Gastrocnemius medialis (tissue), 4 donors: ENCODE results near the gene COL1A2.

Experiments
- POLR2A ChIP-seq, 2 donors: fragments of 450-650 bp; IDR thresholded peaks; one replicate each; pipeline ENCODE4 v1.6.1; 2017; ENCODE audit warnings: antibody characterized with exemption in 2 of 2, mild to moderate bottlenecking in 2 of 2, moderate library complexity in 2 of 2
- TF ChIP-seq, protein P1 (sequence below), 5 experiments: fragments of 450-650 bp in 3 of 5; fragments of 200-600 bp in 2 of 5; sonication (generic) in 2 of 5; IDR thresholded peaks in 4 of 5; conservative IDR thresholded peaks in 1 of 5; 1 replicate in 4 of 5; 2 replicates in 1 of 5; pipeline ENCODE4 v1.5.1; 2016 to 2019; ENCODE audit warnings: antibody characterized with exemption in 5 of 5, mild to moderate bottlenecking in 3 of 5, moderate library complexity in 3 of 5

DNA sequence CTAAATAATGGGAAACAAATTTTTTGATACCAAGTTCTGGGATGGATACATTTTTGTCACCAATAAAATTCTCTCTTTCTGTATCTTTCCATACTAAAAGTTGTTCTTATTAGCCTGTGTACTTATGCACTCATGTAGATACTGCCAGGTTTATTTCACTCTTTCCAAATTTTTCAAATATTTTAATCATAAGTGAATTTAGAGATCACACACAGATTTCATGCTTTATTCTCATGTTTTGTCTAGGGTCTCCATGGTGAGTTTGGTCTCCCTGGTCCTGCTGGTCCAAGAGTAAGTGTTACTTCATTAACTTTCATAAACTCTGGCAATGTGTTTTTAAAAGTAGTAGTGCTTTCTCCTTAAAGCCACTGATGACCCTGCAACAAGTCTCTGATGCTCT, 20.3 kb downstream of the COL1A2 start:
- TF ChIP-seq, protein P1, sequence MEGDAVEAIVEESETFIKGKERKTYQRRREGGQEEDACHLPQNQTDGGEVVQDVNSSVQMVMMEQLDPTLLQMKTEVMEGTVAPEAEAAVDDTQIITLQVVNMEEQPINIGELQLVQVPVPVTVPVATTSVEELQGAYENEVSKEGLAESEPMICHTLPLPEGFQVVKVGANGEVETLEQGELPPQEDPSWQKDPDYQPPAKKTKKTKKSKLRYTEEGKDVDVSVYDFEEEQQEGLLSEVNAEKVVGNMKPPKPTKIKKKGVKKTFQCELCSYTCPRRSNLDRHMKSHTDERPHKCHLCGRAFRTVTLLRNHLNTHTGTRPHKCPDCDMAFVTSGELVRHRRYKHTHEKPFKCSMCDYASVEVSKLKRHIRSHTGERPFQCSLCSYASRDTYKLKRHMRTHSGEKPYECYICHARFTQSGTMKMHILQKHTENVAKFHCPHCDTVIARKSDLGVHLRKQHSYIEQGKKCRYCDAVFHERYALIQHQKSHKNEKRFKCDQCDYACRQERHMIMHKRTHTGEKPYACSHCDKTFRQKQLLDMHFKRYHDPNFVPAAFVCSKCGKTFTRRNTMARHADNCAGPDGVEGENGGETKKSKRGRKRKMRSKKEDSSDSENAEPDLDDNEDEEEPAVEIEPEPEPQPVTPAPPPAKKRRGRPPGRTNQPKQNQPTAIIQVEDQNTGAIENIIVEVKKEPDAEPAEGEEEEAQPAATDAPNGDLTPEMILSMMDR (IDR thresholded peaks at IDR 0.05 in 4 of 5, conservative IDR thresholded peaks at IDR 0.05 in 1 of 5): no peak
- TF ChIP-seq POLR2A (IDR thresholded peaks at IDR 0.05): no peak
